DND-41 (cell line): ENCODE results near the gene MIA.

Source experiments
- CTCF ChIP-seq: IDR thresholded peaks from 2 replicates; pipeline ENCODE4 v1.5.1; 2012; ENCODE audit warnings: borderline replicate concordance, low read length, moderate library complexity, mild to moderate bottlenecking; ENCODE audit not compliant: poor library complexity, severe bottlenecking; ENCODE audit errors: extremely low read depth
- EZH2 ChIP-seq: IDR thresholded peaks from 3 replicates; pipeline ENCODE4 v1.6.1; 2012; ENCODE audit warnings: borderline replicate concordance, low read depth, mild to moderate bottlenecking, moderate library complexity, low read length, inconsistent platforms; ENCODE audit not compliant: severe bottlenecking

DNA sequence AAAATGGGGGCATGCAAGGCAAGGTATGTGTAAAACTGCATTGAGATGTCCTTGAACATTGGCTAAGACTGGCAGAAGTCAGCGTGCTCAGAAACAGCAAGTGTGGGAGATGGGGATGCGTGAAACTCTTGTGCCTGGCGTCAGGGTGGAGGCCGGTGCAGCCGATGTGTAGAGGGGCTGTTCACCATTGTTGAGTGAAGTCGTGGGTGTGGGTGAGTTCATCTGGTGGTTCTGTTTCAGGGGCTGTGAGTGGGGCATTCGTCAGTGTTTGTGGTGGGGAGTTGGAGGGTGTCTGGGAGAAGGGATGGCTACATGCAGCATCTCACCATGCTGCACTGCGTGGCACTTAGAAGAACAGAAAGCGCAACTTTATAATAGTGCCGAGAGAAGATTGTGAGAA is 11.4 kb upstream of the MIA start:
- TF ChIP-seq CTCF (no peak), EZH2 (no peak)
